ENCODE results near the gene SPAM1.
"Not testable (repeated sequence)": the region's sequence is repeated elsewhere in the genome, so short reads cannot be mapped to it uniquely, and the experiment has no call there.

The SPAM1 gene

DNA sequence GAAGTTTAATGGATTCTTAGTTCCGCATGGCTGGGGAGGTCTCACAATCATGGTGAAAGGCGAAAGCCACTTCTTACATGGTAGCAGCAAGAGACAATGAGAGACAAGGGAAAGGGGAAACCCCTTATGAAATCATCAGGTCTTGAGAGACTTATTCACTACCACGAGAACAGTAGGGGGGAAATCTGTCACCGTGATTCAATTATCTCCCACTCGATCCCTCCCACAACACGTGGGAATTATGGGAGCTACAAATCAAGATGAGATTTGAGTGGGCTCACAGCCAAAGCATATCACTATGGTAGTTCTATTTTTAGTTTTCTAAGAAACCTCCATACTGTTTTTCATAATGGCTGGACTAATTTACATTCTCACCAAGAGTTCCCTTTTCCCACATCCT, 36.7 kb downstream of the SPAM1 start:
- DNase-seq = no peak

DNA sequence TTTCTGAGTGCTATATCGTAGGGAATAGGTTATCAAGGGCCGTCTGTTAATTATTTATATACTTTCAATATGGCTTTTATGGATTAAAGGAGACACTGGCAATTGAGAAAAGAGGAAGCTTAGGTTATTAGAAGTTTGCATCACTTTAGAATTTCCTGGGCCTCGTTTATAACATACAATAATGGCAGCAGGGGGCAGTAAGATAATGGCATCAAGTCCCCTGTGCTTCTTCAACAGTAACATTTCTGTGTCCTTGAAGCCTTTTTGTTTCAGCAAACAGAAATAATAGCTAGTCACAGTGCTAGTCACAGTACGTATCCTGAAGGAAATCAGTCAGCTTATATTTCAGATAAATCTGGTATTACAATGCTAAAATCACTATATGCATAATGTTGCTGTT, 41.9 kb downstream of the SPAM1 start:
- DNase-seq = no peak

DNA sequence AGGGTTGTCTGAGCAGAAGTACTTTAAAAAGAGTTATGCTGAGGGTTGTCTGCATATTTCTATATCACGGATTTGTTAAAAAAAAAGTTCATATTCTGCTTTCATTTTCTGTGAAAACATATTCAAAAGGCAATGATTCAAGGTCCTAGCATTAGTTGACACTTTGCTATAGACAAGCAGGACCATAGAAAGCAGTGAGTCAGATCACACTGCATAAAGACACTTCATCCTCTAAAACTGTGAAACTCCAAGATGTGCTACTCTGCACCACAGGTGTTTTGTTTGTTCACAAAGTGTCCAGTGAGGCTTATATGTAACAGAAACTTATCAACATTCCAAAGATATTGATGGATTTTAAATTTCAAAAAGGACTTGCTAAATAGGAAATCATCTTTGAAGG, 47.0 kb downstream of the SPAM1 start:
- DNase-seq = no peak

DNA sequence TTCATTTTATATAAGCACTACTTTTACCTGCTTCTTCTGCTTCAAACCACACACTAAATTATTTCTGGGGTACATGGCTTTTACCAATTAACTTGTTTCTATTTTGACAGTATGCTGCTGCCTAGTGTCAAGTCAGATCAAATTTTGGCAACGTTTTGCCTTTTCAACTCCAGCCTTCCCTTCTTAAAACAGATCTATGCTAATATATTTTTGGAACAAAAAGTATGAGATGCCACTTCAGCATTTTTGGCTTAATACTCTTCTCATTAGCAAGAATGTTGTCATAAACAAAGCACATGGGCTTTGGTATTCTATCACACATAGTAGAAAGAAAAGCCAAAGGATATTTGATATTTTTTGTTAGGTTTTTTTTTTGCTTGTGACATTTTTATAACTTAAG, 47.8 kb downstream of the SPAM1 start:
- no peak for DNase-seq

DNA sequence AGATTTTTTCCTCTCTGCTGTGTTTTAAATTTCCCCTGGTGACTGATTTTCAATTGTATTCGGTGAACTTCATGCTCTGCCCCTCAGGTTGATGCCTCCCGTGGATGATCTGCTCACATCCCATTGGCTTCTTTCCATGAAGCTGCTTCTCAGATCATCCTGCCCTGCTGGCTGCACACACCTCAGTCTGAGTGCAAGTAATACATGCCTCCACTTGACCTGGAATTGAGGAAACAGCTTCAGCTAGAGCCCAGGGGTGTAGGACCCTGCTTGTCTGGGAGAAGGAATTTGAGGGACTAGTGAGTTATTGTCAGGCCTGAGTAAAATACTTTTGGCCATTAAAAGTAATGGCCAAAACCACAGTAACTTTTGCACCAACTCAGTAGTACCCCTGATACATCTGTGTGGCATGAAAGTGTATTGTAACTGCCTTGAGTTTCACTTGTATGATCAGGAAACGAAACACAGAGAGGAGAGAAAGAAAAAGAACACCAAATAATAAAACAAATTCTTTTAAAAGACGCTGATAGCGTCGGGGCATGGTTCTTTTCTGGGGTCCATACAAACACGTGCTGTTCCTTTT, 49.4 kb downstream of the SPAM1 start:
- DNase-seq = no peak

DNA sequence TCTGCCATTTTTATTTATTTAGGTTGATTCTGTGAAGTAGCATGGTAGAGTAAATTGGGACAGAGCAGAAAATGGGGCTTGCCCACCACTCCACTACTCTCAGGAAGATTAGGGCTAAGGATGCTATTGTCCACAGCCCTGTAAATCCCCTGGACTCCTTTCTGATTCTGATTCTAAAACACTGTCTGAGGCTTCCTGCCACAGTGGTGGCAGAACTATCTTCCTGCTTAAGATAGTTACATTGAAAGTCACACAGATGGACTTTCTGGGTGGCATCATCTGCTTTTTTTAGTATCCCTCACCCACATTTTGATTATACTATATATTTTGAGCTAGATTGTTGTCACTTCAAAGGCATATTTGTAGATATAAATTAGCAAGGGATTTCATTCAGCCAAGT, 50.0 kb downstream of the SPAM1 start:
- DNase-seq = no peak

DNA sequence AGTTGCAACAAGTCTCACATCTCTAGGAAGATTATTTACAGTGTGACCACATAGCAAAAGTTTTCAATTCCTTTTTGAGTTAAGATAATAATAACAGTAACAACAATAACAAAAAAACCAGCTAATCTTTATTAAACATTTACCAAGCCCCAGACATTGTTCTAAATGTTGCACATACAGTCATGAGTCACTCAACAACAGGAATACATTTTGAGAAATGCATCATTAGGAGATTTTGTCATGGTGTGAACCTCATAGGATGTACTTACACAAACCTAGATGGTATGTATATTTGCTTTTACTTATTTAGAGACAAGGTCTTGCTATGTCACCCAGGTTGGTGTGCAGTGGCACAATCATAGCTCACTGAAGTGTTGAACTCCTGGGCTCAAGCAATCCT, 52.0 kb downstream of the SPAM1 start:
- no peak for DNase-seq

DNA sequence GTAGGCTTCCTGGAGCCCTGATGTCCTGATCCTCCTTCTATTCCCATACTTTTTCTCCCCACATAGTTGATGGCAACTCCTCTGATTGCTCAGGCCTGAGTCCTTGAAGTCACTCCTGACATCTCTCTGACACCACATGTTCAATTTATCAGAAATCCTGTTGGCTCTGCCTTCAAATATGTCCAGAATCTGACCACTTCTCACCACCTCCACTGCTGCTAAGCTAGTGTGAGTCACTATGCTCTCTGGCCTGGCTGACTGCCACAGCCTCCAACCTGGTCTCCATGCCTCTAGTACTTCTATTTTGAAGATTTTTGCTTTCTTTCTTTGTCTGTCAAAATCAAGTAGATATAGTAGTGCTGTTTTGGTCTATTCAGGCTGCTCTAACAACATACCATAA, 54.8 kb downstream of the SPAM1 start:
- DNase-seq = no peak

DNA sequence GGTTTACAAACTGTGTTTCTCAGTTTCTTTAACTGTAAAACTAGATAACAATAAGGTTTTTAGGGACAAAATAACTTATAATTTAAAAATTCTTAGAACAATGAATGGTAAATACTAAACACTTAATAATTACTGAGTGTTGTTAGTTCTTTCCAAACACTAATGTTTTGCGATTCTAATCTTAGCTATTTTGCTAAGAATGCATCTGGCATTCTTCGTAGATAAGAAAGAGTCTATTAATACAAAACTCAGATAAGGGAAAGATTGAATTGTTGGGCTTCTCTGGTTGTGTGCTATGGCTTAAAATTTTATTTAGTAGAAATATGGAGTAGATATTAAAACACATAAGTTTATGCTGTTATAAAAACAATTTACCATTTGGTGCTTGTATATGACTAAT, 62.4 kb downstream of the SPAM1 start:
- DNase-seq = no peak

DNA sequence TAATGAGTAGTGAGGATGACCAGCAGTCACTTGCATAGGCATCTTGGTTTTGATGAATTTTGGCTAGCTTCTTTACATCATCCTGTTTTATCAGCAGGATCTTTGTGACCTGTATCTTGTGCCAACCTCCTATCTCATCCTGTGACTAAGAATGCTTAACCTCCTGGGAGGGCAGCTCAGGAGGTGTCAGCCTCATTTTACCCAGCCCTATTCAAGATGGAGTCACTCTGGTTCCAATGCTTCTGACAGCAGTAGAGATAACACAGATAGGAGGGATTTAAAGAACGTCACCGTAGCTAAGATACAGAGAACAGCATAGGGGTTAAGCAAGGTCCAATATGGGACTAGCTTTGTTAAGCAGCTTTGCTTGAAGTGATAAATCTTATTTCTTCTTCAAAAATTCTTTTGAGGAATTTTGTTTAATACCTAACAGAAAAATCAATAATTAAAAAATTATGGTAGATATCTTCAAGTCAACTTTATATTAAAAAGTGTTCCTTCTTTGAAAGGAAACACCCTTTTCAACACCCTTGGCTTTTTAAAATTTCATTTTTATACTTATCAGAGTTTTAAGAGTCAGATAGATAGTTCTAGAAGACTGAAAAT, 68.0 kb downstream of the SPAM1 start:
- no peak for DNase-seq

DNA sequence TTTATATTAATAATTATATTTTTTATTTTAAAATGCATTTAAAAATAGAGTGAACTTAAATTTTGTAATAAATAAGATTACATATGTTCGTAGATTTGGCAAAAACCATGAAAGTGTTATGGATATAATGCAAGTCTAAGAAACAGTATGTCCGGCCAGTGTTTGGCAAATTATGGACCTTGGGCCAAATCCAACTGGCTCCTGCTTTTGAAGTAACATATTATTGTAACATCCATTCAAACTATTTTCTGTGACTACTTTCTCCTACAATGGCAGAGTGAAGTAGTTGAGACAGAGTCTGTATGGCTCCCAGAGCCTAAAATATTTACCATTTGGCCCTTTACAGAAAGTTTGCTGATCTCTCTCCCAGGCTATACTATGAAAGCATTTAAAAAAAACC, 69.0 kb downstream of the SPAM1 start:
- DNase-seq = no peak

DNA sequence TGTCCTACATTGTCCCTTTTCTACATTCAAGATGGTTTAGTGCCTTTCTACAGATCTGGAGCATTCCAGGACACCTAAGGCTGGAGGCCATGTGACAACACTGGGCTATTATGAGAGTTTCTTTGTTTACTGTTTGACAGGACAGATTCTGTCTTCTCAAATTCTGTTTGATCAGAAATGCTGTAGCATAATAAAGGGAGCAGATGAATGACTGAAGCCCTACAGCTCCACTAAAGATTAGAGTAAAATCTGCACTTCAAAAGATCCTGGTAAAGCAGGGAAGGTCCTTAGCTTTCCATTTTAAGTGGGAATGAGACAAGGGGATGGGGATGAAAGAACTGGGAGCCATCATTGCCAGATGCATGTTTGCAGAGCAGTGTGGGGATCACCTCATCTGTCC, 69.4 kb downstream of the SPAM1 start:
- DNase-seq = no peak

DNA sequence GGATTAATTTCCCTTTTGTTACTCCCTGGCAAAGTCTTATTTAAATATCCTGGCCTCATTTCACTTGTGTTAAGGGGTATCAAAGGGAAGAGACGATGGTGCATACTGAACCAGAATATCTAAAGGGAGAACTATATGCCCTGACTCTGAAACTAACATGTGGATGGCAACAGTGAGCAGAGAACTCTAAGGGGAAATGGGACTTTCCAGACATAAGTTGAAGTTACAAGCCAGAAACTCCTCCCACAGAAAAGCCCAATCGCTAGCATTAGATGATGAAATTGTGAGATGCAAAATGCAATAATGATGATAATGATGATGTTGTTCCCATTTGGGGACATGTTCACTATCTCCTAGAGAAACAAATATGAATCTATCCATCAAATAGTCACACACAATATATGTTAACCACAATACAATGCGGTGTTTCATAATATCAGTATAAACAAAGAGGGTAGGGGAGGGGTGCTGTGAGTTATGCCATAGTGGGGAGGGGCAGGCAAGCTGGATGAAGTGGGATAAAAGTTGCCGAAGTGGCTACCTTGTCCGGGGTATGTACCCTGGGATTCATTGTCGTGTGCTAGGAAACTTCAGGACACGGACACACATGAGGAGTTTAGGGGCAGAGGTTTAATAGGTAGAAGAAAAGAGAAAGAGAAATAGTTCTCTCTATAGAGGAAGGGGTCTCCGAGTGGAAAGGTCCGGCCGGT, 70.7 kb downstream of the SPAM1 start:
- no peak for DNase-seq

DNA sequence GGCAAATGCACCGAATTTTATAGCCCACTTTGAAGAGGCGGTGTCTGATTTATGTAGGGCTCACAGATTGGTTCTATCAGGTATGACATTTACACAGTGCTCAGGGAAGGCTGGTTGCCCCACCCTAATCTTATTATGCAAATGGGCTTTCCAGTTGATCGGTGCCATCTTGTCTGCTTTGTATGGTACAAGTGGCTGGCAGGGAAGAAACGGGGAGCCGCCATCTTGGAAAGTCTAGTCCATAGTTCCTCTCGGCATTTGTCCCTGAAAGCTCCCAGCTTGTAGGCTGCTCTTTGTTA, 71.2 kb downstream of the SPAM1 start:
- no peak for DNase-seq

DNA sequence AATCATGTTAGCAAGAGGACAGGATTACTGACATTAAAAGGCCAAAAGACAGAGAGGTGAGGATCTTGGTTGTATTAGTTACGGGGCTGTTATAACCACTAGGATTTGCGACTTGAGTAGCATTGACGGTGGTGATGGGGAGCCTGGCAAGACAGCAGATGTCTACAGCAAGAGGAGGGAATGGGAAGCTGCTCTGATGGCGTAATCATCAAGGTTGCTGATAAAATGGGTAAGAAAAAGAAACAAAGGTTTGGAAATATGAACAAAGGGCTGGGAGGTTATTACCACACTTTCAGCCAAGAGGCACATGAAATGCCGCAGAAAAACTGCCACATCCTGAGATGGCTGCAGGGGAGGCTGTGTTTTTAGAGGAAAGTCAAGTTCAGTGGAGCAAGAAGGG, 73.9 kb downstream of the SPAM1 start:
- DNase-seq = no peak

DNA sequence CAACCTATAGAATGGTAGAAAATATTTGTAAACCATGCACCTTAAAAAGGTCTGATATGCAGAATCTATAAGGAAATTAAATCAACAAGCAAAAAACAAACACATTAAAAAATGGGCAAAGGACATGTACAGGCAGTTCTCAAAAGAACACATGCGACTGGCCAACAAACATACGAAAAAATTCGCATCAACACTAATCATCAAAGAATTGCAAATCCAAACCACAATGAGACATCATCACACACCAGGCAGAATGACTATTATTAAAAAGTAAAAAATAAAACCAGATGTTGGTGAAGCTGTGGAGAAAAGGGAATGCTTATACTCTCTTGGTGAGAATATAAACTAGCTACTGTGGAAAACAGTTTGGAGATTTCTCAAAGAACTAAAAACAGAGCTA, 74.7 kb downstream of the SPAM1 start:
- DNase-seq = no peak

DNA sequence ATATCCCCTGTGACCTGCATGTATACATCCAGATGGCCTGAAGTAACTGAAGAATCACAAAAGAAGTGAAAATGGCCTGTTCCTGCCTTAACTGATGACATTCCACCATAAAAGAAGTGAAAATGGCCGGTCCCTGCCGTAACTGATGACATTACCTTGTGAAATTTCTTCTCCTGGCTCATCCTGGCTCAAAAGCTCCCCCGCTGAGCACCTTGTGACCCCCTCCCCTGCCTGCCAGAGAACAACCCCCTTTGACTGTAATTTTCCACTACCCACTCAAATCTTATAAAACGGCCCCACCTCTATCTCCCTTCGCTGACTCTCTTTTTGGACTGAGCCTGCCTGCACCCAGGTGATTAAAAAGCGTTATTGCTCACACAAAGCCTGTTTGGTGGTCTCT, 83.3 kb downstream of the SPAM1 start:
- not testable (repeated sequence) for DNase-seq

DNA sequence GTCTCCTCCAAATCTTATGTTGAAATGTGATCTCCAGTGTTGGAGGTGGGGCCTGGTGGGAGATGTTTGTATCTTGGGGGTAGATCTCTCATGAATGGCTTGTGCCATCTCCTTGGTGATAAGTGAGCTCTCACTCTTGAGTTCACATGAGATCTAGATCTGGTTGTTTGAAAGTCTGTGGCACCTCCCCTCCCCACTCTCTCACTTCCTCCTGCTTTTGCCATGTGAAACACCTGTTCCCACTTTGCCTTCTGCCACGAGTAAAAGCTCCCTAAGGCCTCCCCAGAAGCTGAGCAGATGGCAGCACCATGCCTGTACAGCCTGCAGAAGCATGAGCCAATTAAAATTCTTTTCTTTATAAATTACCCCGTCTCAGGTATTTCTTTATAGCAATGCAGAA, 84.3 kb downstream of the SPAM1 start:
- no peak for DNase-seq

All from NCI-H748 treated with DMSO at 0.1 percent for 48 hours (cell line).